MM.1S (cell line): ENCODE data around the gene MICU2.

ENCODE experiments used
- EZH2 ChIP-seq: fragments of 300-600 bp; sonication (generic); optimal IDR thresholded peaks from 2 replicates; pipeline ENCODE3; 2017; ENCODE audit warnings: low read depth, mild to moderate bottlenecking, antibody characterized with exemption, low read length, mixed read lengths
- TF ChIP-seq, protein P1 (sequence below): fragments of 300-600 bp; sonication (generic); IDR thresholded peaks from 2 replicates; pipeline ENCODE4 v1.5.1; 2016; ENCODE audit warnings: antibody characterized with exemption, low read length, mixed read lengths

DNA sequence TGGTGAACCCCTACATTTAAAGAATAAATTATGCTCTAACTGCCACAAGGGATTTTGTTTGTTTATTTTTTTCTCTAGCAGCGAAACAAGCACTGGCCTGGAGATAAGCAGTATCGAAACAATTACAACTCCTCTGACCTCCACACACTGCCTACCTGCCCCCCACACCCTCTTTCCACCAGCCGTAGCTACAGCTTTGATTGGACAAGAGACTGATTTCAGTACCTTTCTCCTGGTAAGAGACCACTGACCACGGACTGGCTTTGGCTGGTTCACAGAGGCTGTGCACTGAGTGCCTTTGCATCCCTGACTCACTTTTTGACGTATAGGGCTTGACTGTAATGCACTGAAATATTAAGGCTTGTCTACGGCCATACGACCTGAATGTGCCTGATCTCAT lies 137.4 kb downstream of the MICU2 start:
- TF ChIP-seq, protein P1, sequence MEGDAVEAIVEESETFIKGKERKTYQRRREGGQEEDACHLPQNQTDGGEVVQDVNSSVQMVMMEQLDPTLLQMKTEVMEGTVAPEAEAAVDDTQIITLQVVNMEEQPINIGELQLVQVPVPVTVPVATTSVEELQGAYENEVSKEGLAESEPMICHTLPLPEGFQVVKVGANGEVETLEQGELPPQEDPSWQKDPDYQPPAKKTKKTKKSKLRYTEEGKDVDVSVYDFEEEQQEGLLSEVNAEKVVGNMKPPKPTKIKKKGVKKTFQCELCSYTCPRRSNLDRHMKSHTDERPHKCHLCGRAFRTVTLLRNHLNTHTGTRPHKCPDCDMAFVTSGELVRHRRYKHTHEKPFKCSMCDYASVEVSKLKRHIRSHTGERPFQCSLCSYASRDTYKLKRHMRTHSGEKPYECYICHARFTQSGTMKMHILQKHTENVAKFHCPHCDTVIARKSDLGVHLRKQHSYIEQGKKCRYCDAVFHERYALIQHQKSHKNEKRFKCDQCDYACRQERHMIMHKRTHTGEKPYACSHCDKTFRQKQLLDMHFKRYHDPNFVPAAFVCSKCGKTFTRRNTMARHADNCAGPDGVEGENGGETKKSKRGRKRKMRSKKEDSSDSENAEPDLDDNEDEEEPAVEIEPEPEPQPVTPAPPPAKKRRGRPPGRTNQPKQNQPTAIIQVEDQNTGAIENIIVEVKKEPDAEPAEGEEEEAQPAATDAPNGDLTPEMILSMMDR = no peak
- no peak for TF ChIP-seq EZH2
